ENCODE results near the gene OR2A42. TPM values are rescaled to one million over a fixed set of nuclear protein-coding genes. Genes with fewer than 3 reads are reported as not detected.
"Not testable (repeated sequence)": the region's sequence is repeated elsewhere in the genome, so short reads cannot be mapped to it uniquely, and the experiment has no call there.

OR2A42 gene
- polyA plus RNA-seq, 1 of the 3 experiments (the other 2 are of a cell fraction) = not detected

- H4K20me1 ChIP-seq (ENCODE audit: insufficient read depth); H3K4me2 ChIP-seq; H3K36me3 ChIP-seq (replicated peaks in 1 of 2; ENCODE audit: control insufficient read depth in 1 of 2, insufficient read depth in 2 of 2, low read length in 1 of 2); H3K4me3 ChIP-seq (ENCODE audit: low read depth in 2 of 2, low read length in 1 of 2); H3K27ac ChIP-seq (ENCODE audit: low read depth in 2 of 2, low read length in 1 of 2); H3K9me2 ChIP-seq; H3K79me2 ChIP-seq (ENCODE audit: insufficient read depth); H2AFZ ChIP-seq (ENCODE audit: low read depth); H3K9ac ChIP-seq; DNase-seq; H3F3A ChIP-seq (replicated peaks; ENCODE audit: insufficient read depth); H3K4me1 ChIP-seq (ENCODE audit: control insufficient read depth in 1 of 2, insufficient read depth in 2 of 2, low read depth in 1 of 2, low read length in 1 of 2); H3K27me3 ChIP-seq (ENCODE audit: insufficient read depth); CTCF ChIA-PET; H3K9me3 ChIP-seq; POLR2A ChIA-PET: not testable (repeated sequence)
- WGBS (ENCODE audit: low lambda C conversion rate) = 14% methylated on average over 1 of the region's 4 CpGs
These were observed 20.3 kb downstream of the OR2A42 start for GRCh38 chr7:144219149-144219548.

- H3K4me3 ChIP-seq (ENCODE audit: low read depth in 2 of 2, low read length in 1 of 2); H3K36me3 ChIP-seq (replicated peaks in 1 of 2; ENCODE audit: control insufficient read depth in 1 of 2, insufficient read depth in 2 of 2, low read length in 1 of 2); H3K27me3 ChIP-seq (ENCODE audit: insufficient read depth); H3K4me1 ChIP-seq (ENCODE audit: control insufficient read depth in 1 of 2, insufficient read depth in 2 of 2, low read depth in 1 of 2, low read length in 1 of 2); H3K27ac ChIP-seq (ENCODE audit: low read depth in 2 of 2, low read length in 1 of 2); H3K9me2 ChIP-seq; H3K9ac ChIP-seq; H2AFZ ChIP-seq (ENCODE audit: low read depth); CTCF ChIA-PET; H3K4me2 ChIP-seq; DNase-seq; H3F3A ChIP-seq (replicated peaks; ENCODE audit: insufficient read depth); POLR2A ChIA-PET; H3K9me3 ChIP-seq; H4K20me1 ChIP-seq (ENCODE audit: insufficient read depth); H3K79me2 ChIP-seq (ENCODE audit: insufficient read depth): not testable (repeated sequence)
- 19% methylated on average over 1 of the region's 1 CpG for WGBS (ENCODE audit: low lambda C conversion rate)
These were observed 20.8 kb downstream of the OR2A42 start for GRCh38 chr7:144218581-144218980.

GRCh38 chr7:144217200-144217599 lies 22.2 kb downstream of the OR2A42 start:
- H2AFZ ChIP-seq (ENCODE audit: low read depth); H3K4me1 ChIP-seq (ENCODE audit: control insufficient read depth in 1 of 2, insufficient read depth in 2 of 2, low read depth in 1 of 2, low read length in 1 of 2); H3K9ac ChIP-seq; H3K27me3 ChIP-seq (ENCODE audit: insufficient read depth); H3K9me2 ChIP-seq; H3K9me3 ChIP-seq; CTCF ChIA-PET; H3K27ac ChIP-seq (ENCODE audit: low read depth in 2 of 2, low read length in 1 of 2); H3F3A ChIP-seq (replicated peaks; ENCODE audit: insufficient read depth); POLR2A ChIA-PET; H4K20me1 ChIP-seq (ENCODE audit: insufficient read depth); H3K79me2 ChIP-seq (ENCODE audit: insufficient read depth); H3K36me3 ChIP-seq (replicated peaks in 1 of 2; ENCODE audit: control insufficient read depth in 1 of 2, insufficient read depth in 2 of 2, low read length in 1 of 2); H3K4me2 ChIP-seq; H3K4me3 ChIP-seq (ENCODE audit: low read depth in 2 of 2, low read length in 1 of 2); DNase-seq: not testable (repeated sequence)

GRCh38 chr7:144205306-144205705 lies 34.1 kb downstream of the OR2A42 start:
- H3K4me3 ChIP-seq (ENCODE audit: low read depth in 2 of 2, low read length in 1 of 2); H3K9me3 ChIP-seq; H4K20me1 ChIP-seq (ENCODE audit: insufficient read depth); H3F3A ChIP-seq (replicated peaks; ENCODE audit: insufficient read depth); H3K36me3 ChIP-seq (replicated peaks in 1 of 2; ENCODE audit: control insufficient read depth in 1 of 2, insufficient read depth in 2 of 2, low read length in 1 of 2); H3K9me2 ChIP-seq; H3K4me2 ChIP-seq; CTCF ChIA-PET; H3K27me3 ChIP-seq (ENCODE audit: insufficient read depth); H3K9ac ChIP-seq; DNase-seq; H3K27ac ChIP-seq (ENCODE audit: low read depth in 2 of 2, low read length in 1 of 2); POLR2A ChIA-PET; H3K4me1 ChIP-seq (ENCODE audit: control insufficient read depth in 1 of 2, insufficient read depth in 2 of 2, low read depth in 1 of 2, low read length in 1 of 2); H3K79me2 ChIP-seq (ENCODE audit: insufficient read depth); H2AFZ ChIP-seq (ENCODE audit: low read depth): not testable (repeated sequence)
- no CpG with 5 or more reads among the region's 5 CpGs for WGBS (ENCODE audit: low lambda C conversion rate)

- H3K9me3 ChIP-seq; POLR2A ChIA-PET; H3K4me2 ChIP-seq; H4K20me1 ChIP-seq (ENCODE audit: insufficient read depth); H3K4me1 ChIP-seq (ENCODE audit: control insufficient read depth in 1 of 2, insufficient read depth in 2 of 2, low read depth in 1 of 2, low read length in 1 of 2); CTCF ChIA-PET; H3K27ac ChIP-seq (ENCODE audit: low read depth in 2 of 2, low read length in 1 of 2); H3K4me3 ChIP-seq (ENCODE audit: low read depth in 2 of 2, low read length in 1 of 2); H3K27me3 ChIP-seq (ENCODE audit: insufficient read depth); H2AFZ ChIP-seq (ENCODE audit: low read depth); H3K79me2 ChIP-seq (ENCODE audit: insufficient read depth); DNase-seq; H3F3A ChIP-seq (replicated peaks; ENCODE audit: insufficient read depth); H3K36me3 ChIP-seq (replicated peaks in 1 of 2; ENCODE audit: control insufficient read depth in 1 of 2, insufficient read depth in 2 of 2, low read length in 1 of 2); H3K9me2 ChIP-seq; H3K9ac ChIP-seq: not testable (repeated sequence)
- no CpG with 5 or more reads among the region's 3 CpGs for WGBS (ENCODE audit: low lambda C conversion rate)
These were observed 36.3 kb downstream of the OR2A42 start for GRCh38 chr7:144203086-144203485.

GRCh38 chr7:144201978-144202377 lies 37.4 kb downstream of the OR2A42 start:
- H3K36me3 ChIP-seq (replicated peaks in 1 of 2; ENCODE audit: control insufficient read depth in 1 of 2, insufficient read depth in 2 of 2, low read length in 1 of 2); H3K9me2 ChIP-seq; H3K9me3 ChIP-seq; H3K4me2 ChIP-seq; H3K79me2 ChIP-seq (ENCODE audit: insufficient read depth); POLR2A ChIA-PET; H3K4me3 ChIP-seq (ENCODE audit: low read depth in 2 of 2, low read length in 1 of 2); H3K27ac ChIP-seq (ENCODE audit: low read depth in 2 of 2, low read length in 1 of 2); DNase-seq; H3F3A ChIP-seq (replicated peaks; ENCODE audit: insufficient read depth); H2AFZ ChIP-seq (ENCODE audit: low read depth); H3K4me1 ChIP-seq (ENCODE audit: control insufficient read depth in 1 of 2, insufficient read depth in 2 of 2, low read depth in 1 of 2, low read length in 1 of 2); CTCF ChIA-PET; H4K20me1 ChIP-seq (ENCODE audit: insufficient read depth); H3K27me3 ChIP-seq (ENCODE audit: insufficient read depth); H3K9ac ChIP-seq: not testable (repeated sequence)
- no CpG with 5 or more reads among the region's 1 CpG for WGBS (ENCODE audit: low lambda C conversion rate)

- H3F3A ChIP-seq (replicated peaks; ENCODE audit: insufficient read depth); H3K4me2 ChIP-seq; H3K4me3 ChIP-seq (ENCODE audit: low read depth in 2 of 2, low read length in 1 of 2); H3K27ac ChIP-seq (ENCODE audit: low read depth in 2 of 2, low read length in 1 of 2); H3K9me3 ChIP-seq; H3K9ac ChIP-seq; H3K9me2 ChIP-seq; H2AFZ ChIP-seq (ENCODE audit: low read depth); H3K36me3 ChIP-seq (replicated peaks in 1 of 2; ENCODE audit: control insufficient read depth in 1 of 2, insufficient read depth in 2 of 2, low read length in 1 of 2); H4K20me1 ChIP-seq (ENCODE audit: insufficient read depth); H3K79me2 ChIP-seq (ENCODE audit: insufficient read depth); H3K4me1 ChIP-seq (ENCODE audit: control insufficient read depth in 1 of 2, insufficient read depth in 2 of 2, low read depth in 1 of 2, low read length in 1 of 2); DNase-seq; POLR2A ChIA-PET; H3K27me3 ChIP-seq (ENCODE audit: insufficient read depth); CTCF ChIA-PET: not testable (repeated sequence)
- whole genome bisulfite sequencing (ENCODE audit: low lambda C conversion rate) = 34% methylated on average over 3 of the region's 4 CpGs
These were observed 40.5 kb downstream of the OR2A42 start for GRCh38 chr7:144198934-144199333.

Data from SK-N-SH (cell line).